GM12864 (cell line): Measurements from ENCODE around the gene YWHAH.
"Not testable (repeated sequence)": the region's sequence is repeated elsewhere in the genome, so short reads cannot be mapped to it uniquely, and the experiment has no call there.

ENCODE experiments used
- DNase-seq: peaks from one replicate; pipeline ENCODE4 v3.0.0-alpha.2; 2011; ENCODE audit warnings: low read depth
- H3K4me3 ChIP-seq: 2 replicates; pipeline ENCODE4 v1.5.1; 2011; ENCODE audit warnings: mild to moderate bottlenecking, low read depth, low read length, control low read depth
- CTCF ChIP-seq: IDR thresholded peaks from 2 replicates; pipeline ENCODE4 v1.5.1; 2011; ENCODE audit warnings: low read depth, mild to moderate bottlenecking, moderate library complexity, low read length, control low read depth, inconsistent platforms; ENCODE audit errors: missing control alignments

YWHAH gene

GRCh38 chr22:31977141-31977841 lies 33.0 kb downstream of the YWHAH start:
- no peak for DNase-seq
- no peak overlapping the region for H3K4me3 ChIP-seq
- peak; percentile 77 for TF ChIP-seq CTCF

DNA sequence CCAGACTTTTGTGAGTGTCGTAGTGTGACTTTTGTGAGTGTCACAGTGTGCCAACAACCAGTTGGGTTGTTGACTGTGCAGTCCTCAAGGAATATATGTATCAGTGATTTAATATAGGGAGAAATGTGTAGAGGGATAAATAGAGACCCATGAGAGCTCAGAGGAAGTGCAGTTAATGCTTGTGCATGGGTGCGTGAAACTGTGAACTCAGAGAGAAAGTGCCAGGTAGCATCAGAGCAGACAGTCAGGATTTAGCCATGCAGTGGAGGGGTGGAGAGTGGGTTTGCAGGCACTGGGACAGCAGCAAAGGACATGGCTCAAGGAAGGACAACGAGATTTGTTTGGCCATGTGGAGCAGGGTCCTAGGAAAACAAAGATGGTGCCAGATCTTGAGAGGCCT lies 33.6 kb downstream of the YWHAH start:
- H3K4me3 ChIP-seq: no peak overlapping the region
- no peak for DNase-seq
- TF ChIP-seq CTCF: no peak

DNA sequence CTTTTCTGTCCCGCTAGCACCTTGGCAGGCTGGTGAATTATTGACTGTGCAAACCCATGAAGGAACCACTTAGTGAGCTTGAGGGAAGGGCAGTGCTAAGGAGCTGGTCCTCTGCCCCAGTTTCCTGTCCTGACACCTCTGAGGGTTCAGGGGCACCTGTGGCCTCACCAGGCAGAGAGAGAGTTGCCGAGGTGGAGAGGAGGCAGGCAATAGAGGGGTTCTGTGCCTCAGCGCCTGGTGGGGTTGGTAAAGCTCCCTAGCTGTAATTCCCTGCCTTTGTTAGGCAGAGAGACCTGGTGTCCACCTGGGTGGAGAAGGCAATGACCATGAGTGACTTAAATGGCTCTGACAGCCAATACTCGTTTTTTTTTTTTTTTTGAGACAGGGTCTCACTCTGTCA lies 36.3 kb downstream of the YWHAH start:
- TF ChIP-seq CTCF: no peak
- no peak for DNase-seq
- no peak overlapping the region for H3K4me3 ChIP-seq

DNA sequence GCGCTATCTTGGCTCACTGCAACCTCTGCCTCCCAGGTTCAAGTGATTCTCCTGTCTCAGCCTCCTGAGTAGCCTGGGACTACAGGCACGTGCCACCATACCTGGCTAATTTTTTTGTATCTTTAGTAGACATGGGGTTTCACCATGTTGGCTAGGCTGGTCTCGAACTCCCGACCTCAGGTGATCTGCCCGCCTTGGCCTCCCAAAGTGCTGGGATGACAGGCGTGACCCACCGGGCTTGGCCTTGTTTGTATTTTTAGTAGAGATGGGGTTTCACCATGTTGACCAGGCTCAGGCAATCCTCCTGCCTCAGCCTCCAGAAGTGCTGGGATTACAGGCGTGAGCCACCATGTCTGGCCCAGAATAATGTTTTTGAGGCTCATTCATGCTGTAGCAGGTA lies 37.6 kb downstream of the YWHAH start:
- DNase-seq, H3K4me3 ChIP-seq: not testable (repeated sequence)

- no peak overlapping the region for H3K4me3 ChIP-seq
- TF ChIP-seq CTCF: no peak
- no peak for DNase-seq
These were observed 39.7 kb downstream of the YWHAH start for GRCh38 chr22:31983911-31984656.

DNA sequence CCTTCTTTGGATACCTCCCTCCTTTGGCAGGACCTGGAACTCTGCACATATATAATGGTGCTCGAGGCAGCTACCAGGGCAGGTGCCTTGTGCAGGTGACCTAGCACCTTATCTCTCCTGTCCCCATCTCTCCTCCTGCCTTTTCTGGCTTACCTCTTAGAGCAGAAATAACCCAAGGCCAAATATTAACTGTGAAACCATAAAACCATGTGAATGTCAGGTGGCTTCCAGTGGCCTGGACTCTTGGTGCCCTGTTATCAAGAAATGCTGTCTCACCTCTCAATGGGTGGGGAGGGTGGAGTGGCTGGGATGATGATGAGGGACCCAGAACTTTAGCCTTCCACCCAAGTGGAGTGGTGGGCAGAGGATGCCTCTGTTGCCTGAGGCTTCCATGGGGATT lies 42.9 kb downstream of the YWHAH start:
- no peak for TF ChIP-seq CTCF
- DNase-seq: no peak

GRCh38 chr22:31991102-31991839 lies 46.9 kb downstream of the YWHAH start:
- no peak overlapping the region for H3K4me3 ChIP-seq
- DNase-seq: no peak
- no peak for TF ChIP-seq CTCF

More for the DNA sequence above, 42.9 kb downstream of the YWHAH start:
- H3K4me3 ChIP-seq: no peak overlapping the region
